NCI-H146 treated with DMSO at 0.1 percent for 48 hours (cell line): Measurements from ENCODE around the gene TWIST2.

Experiments used
- DNase-seq: peaks from one replicate; lab custom pipeline; 2025; ENCODE audit not compliant: unreplicated experiment; lab: John Stamatoyannopoulos, UW

Gene TWIST2

GRCh38 chr2:238855891-238856580, 8.2 kb downstream of the TWIST2 start:
- DNase-seq, result no peak

GRCh38 chr2:238856713-238857567, 9.1 kb downstream of the TWIST2 start:
- DNase-seq, result no peak

GRCh38 chr2:238857959-238858358, 10.1 kb downstream of the TWIST2 start:
- no peak for DNase-seq

- DNase-seq, result no peak
These were observed 11.9 kb downstream of the TWIST2 start for GRCh38 chr2:238859636-238860347.

- no peak for DNase-seq
These were observed 13.3 kb downstream of the TWIST2 start for GRCh38 chr2:238861013-238861730.

- DNase-seq, result no peak
These were observed 14.0 kb downstream of the TWIST2 start for GRCh38 chr2:238861766-238862315.

- no peak for DNase-seq
These were observed 14.8 kb downstream of the TWIST2 start for GRCh38 chr2:238862701-238863100.

GRCh38 chr2:238863231-238863630, 15.3 kb downstream of the TWIST2 start:
- no peak for DNase-seq

GRCh38 chr2:238863749-238864206, 15.9 kb downstream of the TWIST2 start:
- no peak for DNase-seq

GRCh38 chr2:238864207-238865014, 16.5 kb downstream of the TWIST2 start:
- DNase-seq, result peak; percentile 4

GRCh38 chr2:238865015-238865719, 17.3 kb downstream of the TWIST2 start:
- DNase-seq, result no peak

- DNase-seq, result no peak
These were observed 18.0 kb downstream of the TWIST2 start for GRCh38 chr2:238865744-238866355.

GRCh38 chr2:238866656-238867277, 18.9 kb downstream of the TWIST2 start:
- DNase-seq, result no peak

GRCh38 chr2:238868067-238868524, 20.2 kb downstream of the TWIST2 start:
- no peak for DNase-seq

- no peak for DNase-seq
These were observed 20.9 kb downstream of the TWIST2 start for GRCh38 chr2:238868616-238869292.

GRCh38 chr2:238869293-238870124, 21.6 kb downstream of the TWIST2 start:
- no peak for DNase-seq

GRCh38 chr2:238870261-238870660, 22.4 kb downstream of the TWIST2 start:
- DNase-seq, result no peak
